Renal cortical epithelial cell (primary cell): ENCODE measurements around the gene PRAMEF17. TPM values are rescaled to one million over a fixed set of nuclear protein-coding genes. Genes with fewer than 3 reads are reported as not detected.

Source experiments
- total RNA-seq: library from RNA; depleted of rRNA; stranded (reverse); fragments of >200 nt; gene quantifications from 2 replicates; pipeline ENCODE4 v1.2.3, GENCODE V29; 2014

The PRAMEF17 gene
- total RNA-seq, 1 donor from 2014 or later, result not detected

Other genes starting within 250 kb of the PRAMEF17 start
- not detected in 2 replicates for gene PRAMEF26, start 233.6 kb upstream of the PRAMEF17 start, total RNA-seq
- not detected in 2 replicates for gene HNRNPCL4, start 224.0 kb upstream of the PRAMEF17 start, total RNA-seq
- gene PRAMEF9, start 217.8 kb upstream of the PRAMEF17 start, total RNA-seq, result not detected in 2 replicates
- gene PRAMEF13, start 188.2 kb upstream of the PRAMEF17 start, total RNA-seq, result not detected in 2 replicates
- gene PRAMEF18, start 163.5 kb upstream of the PRAMEF17 start, total RNA-seq, result not detected in 2 replicates
- gene PRAMEF5, start 135.4 kb upstream of the PRAMEF17 start, total RNA-seq, result not detected in 2 replicates
- not detected in 2 replicates for gene PRAMEF8, start 104.5 kb upstream of the PRAMEF17 start, total RNA-seq
- gene PRAMEF33, start 86.1 kb upstream of the PRAMEF17 start, total RNA-seq, result not detected in 2 replicates
- gene PRAMEF15, start 74.1 kb upstream of the PRAMEF17 start, total RNA-seq, result not detected in 2 replicates
- not detected in 2 replicates for gene PRAMEF14, start 42.5 kb upstream of the PRAMEF17 start, total RNA-seq
- gene PRAMEF19, start 17.7 kb upstream of the PRAMEF17 start, total RNA-seq, result not detected in 2 replicates
- not detected in 2 replicates for gene PRAMEF20, start 20.8 kb downstream of the PRAMEF17 start, total RNA-seq
- gene LRRC38, start 124.4 kb downstream of the PRAMEF17 start, total RNA-seq, result not detected in 2 replicates
- gene PDPN, start 194.2 kb downstream of the PRAMEF17 start, total RNA-seq, result 0.87 and 2.4 TPM in 2 replicates